Calu3 (cell line): ENCODE data around the gene SLC25A33. TPM values are rescaled to one million over a fixed set of nuclear protein-coding genes. Genes with fewer than 3 reads are reported as not detected.
A peak's percentile ranks its signal among the peaks of the same experiment; 100 is the strongest.

ENCODE experiments used
- BruUV-seq: library from RNA; stranded (reverse); fragments of 400-500 nt; replicated peaks from 2 replicates; lab custom pipeline; 2021; lab: Mats Ljungman, UMichigan
- CTCF ChIA-PET: fragments of 300-600 bp; sonication (Branson Sonifier 250); formaldehyde crosslinking; loops from one replicate; lab custom pipeline; 2022; ENCODE audit warnings: antibody characterized with exemption; lab: Charles Lee
- DNase-seq: peaks from one replicate; pipeline ENCODE4 v3.0.0; 2022
- H3K27ac Mint-ChIP-seq: one replicate; pipeline ENCODE4 v1.8.0; 2022; ENCODE audit warnings: mixed read lengths; ENCODE audit not compliant: unreplicated experiment
- H3K27me3 Mint-ChIP-seq: one replicate; pipeline ENCODE4 v1.8.0; 2022; ENCODE audit warnings: mixed read lengths; ENCODE audit not compliant: unreplicated experiment
- H3K36me3 Mint-ChIP-seq: one replicate; pipeline ENCODE4 v1.8.0; 2022; ENCODE audit warnings: mild to moderate bottlenecking, moderate library complexity, mixed read lengths; ENCODE audit not compliant: insufficient read depth, unreplicated experiment
- H3K4me1 Mint-ChIP-seq: one replicate; pipeline ENCODE4 v1.8.0; 2022; ENCODE audit warnings: mild to moderate bottlenecking, low read depth, mixed read lengths; ENCODE audit not compliant: unreplicated experiment
- H3K4me3 Mint-ChIP-seq: one replicate; pipeline ENCODE4 v1.8.0; 2022; ENCODE audit warnings: mild to moderate bottlenecking, low read depth, moderate library complexity, mixed read lengths; ENCODE audit not compliant: unreplicated experiment
- H3K9me3 Mint-ChIP-seq: one replicate; pipeline ENCODE4 v1.8.0; 2022; ENCODE audit warnings: low read depth, mixed read lengths; ENCODE audit not compliant: unreplicated experiment
- CTCF ChIP-seq: fragments of 200-600 bp; IDR thresholded peaks from one replicate; pipeline ENCODE4 v1.8.0; 2022; ENCODE audit warnings: antibody characterized with exemption; ENCODE audit not compliant: unreplicated experiment
- intact Hi-C: fragments of 100-400 bp; cut with micrococcal nuclease; formaldehyde crosslinking; loops from one replicate; pipeline ENCODE4 v1.10.0; 2022; ENCODE audit not compliant: unreplicated experiment
- total RNA-seq: library from RNA; stranded (reverse); gene quantifications from 2 replicates; pipeline ENCODE4 v1.2.3, GENCODE V29; 2022

Gene SLC25A33
- total RNA-seq, 1 experiment from 2014 or later, result 5.2 TPM

- CTCF ChIA-PET, result interaction anchor here (0.6 to 1.3 kb wide), 2 partner anchors 76 to 160 kb away, joined by 3 read pairs; no protein-coding TSS in a partner anchor
- intact Hi-C loops, result loop anchor here (5.0 to 10.0 kb wide), 3 partner anchors 77 to 380 kb away; no protein-coding TSS in a partner anchor
- TF ChIP-seq CTCF, result peak; percentile 89
These were observed 44.1 kb upstream of the SLC25A33 start for GRCh38 chr1:9494936-9495758.

GRCh38 chr1:9495854-9496374 lies 43.4 kb upstream of the SLC25A33 start:
- TF ChIP-seq CTCF, result no peak
- DNase-seq, result no peak
- Mint-ChIP-seq H3K27me3 (peaks cover 23% of the 10 kb centered on the region), H3K4me3 (peak overlapping the region; percentile 50), H3K4me1 (no peaks in the 10 kb centered on the region), H3K36me3 (no peaks in the 10 kb centered on the region), H3K27ac (no peak overlapping the region), H3K9me3 (no peaks in the 10 kb centered on the region)
- CTCF ChIA-PET, result interaction anchor here (0.6 to 1.3 kb wide), 3 partner anchors 76 to 384 kb away, joined by 3 to 6 read pairs (median 3); no protein-coding TSS in a partner anchor
- intact Hi-C loops, result loop anchor here (10.0 kb wide), 2 partner anchors 291 to 381 kb away; no protein-coding TSS in a partner anchor
- no TSS peak for BruUV-seq

More at GRCh38 chr1:9494936-9495758, 44.1 kb upstream of the SLC25A33 start:
- BruUV-seq, result no TSS peak
- H3K4me3 Mint-ChIP-seq, result peak overlapping the region; percentile 50
- H3K27ac Mint-ChIP-seq, result no peak overlapping the region
- H3K9me3 Mint-ChIP-seq, result no peaks in the 10 kb centered on the region
- no peaks in the 10 kb centered on the region for H3K4me1 Mint-ChIP-seq
- H3K36me3 Mint-ChIP-seq, result no peaks in the 10 kb centered on the region
- H3K27me3 Mint-ChIP-seq, result peaks cover 23% of the 10 kb centered on the region
- peak; percentile 58 for DNase-seq

GRCh38 chr1:9500756-9501754 lies 38.2 kb upstream of the SLC25A33 start:
- no peak for TF ChIP-seq CTCF
- no peak overlapping the region for H3K27ac Mint-ChIP-seq
- H3K4me1 Mint-ChIP-seq, result no peaks in the 10 kb centered on the region
- H3K9me3 Mint-ChIP-seq, result no peaks in the 10 kb centered on the region
- CTCF ChIA-PET, result no interaction called here
- peaks cover 5% of the 10 kb centered on the region for H3K36me3 Mint-ChIP-seq
- peaks cover 23% of the 10 kb centered on the region for H3K27me3 Mint-ChIP-seq
- intact Hi-C loops, result no loop called here
- H3K4me3 Mint-ChIP-seq, result no peak overlapping the region
- DNase-seq, result no peak
- no TSS peak for BruUV-seq
